Activated CD4-positive, CD25-positive, alpha-beta regulatory T cell (primary cell): ENCODE results near the gene GRB7.
"Not testable (repeated sequence)": the region's sequence is repeated elsewhere in the genome, so short reads cannot be mapped to it uniquely, and the experiment has no call there.

ENCODE experiments used
- DNase-seq, 4 experiments: peaks; one replicate each; lab custom pipeline; 2025; lab: John Stamatoyannopoulos, UW

GRB7 gene

DNA sequence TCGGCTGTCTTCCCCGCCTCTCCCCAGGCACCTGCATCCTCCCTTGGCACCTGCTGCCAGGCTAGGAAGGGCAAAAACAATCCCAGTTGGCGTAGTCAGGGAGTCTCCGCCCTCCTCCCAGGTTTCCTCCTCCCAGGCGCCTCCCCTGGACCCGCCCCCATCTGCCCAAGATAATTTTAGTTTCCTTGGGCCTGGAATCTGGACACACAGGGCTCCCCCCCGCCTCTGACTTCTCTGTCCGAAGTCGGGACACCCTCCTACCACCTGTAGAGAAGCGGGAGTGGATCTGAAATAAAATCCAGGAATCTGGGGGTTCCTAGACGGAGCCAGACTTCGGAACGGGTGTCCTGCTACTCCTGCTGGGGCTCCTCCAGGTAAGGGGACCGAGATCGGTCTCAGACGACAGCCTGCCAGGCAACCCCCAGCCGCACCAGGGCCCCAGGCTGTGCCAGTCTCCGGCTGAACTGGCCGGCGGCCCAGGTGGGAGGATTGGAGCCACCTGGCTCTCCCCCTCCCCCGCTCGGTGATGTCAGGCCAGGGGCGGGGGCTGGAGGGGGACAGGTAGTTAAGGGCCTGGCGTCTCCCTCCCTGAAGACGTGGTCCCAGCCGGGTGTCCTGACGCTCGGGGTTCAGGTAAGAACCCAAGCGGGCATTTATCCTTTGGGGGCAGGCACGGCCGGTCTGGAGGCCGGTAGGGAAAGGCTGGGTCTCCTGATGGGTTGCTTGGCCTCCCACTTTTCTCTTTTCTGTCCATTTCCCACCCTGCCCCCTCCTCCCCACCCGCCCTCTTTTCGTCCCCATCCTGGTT lies at the start of gene GRB7:
GRB7 (plus strand) TSS at position 179 of the 808 bp plus-strand sequence. CDS start 4,364 bp downstream, outside the sequence.
- DNase-seq: no peak

DNA sequence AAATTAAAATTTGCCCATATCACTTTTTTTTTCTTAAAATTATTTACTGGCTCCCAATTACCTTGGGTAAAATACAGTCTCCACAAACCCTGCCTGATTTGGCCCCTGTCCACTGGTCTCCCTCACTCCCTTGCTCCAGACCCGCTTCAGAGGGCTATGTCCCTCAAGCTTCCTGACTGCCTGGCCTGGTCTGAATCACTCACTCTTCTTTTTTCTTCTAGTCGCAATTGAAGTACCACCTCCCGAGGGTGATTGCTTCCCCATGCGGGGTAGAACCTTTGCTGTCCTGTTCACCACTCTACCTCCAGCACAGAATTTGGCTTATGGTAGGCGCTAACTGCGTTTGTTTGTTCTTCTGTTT lies 49.3 kb upstream of the GRB7 start:
- no peak for DNase-seq

DNA sequence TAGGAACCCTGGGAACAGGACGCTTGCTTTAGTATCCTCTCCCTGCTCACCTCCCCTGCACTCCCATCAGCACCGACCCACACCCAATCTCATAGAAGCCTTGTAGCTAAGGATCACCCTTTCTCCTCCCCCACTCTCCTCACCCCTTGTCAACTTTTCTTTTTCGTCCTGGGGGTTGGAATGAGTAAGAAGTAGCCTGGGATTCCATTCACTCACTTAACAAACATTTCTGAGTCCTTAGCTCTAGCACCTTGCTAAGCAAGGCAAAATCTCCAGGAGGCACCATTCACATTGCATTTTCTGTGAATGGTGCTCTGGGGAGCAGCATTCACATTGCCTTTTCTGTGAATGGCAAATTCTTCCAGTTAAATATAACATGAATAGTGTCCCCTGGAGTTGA lies 48.8 kb upstream of the GRB7 start:
- DNase-seq: no peak

DNA sequence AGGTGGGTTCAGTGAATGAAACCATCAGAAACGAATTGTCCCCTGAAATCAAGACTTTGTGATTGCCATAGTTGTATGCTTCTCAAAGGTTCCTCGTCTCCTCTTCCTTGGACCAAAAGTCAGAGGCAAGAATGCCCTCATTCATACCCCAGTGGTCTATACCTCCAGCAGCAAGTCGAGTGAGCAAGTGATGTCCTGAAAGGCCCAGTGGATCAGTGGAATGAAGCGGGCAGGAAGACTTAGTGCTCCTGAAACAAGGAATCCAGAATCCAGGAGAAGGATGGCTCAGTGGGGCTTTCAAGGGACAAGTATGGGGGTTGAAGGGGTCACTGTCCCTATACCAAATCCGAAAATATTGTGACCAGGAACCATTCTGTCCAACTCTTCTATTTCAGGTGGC lies 43.1 kb upstream of the GRB7 start:
- no peak for DNase-seq

DNA sequence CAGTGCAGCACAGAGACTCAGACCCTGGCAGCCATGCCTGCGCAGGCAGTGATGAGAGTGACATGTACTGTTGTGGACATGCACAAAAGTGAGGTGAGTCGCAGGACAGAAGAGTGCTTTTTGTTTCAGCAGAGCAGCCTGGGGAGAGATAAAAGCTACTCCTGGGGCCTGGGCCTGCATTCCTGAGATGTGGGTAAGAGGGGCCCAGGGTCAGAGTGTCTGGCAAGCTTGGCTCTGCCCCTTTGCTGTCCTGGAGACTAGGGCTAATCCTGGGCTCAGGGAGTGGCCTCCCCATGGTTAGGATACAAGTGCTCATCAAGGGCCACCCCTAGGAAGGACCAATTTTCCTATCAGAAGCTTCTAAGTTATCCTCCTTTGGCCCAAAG lies 42.7 kb upstream of the GRB7 start:
- no peak for DNase-seq

DNA sequence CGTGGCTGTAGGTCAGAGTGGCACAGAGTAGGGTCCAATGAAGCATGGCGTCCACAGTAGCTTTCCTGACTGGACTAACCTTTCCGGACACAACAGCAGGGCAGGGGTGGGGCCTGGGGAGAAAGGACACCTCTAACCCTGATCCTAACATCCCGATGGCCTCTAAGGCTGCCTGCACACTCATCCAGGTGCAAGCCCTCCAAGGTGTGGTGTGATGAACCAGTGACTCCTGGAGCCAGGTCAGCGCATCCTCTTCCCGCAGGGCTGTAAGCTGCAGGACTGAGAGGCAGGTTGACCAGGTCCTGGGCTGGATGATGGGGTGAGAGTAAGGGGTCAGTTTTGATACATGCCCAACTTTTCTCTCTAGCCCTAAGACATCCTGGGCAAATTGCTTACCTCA lies 41.0 kb upstream of the GRB7 start:
- DNase-seq: no peak

DNA sequence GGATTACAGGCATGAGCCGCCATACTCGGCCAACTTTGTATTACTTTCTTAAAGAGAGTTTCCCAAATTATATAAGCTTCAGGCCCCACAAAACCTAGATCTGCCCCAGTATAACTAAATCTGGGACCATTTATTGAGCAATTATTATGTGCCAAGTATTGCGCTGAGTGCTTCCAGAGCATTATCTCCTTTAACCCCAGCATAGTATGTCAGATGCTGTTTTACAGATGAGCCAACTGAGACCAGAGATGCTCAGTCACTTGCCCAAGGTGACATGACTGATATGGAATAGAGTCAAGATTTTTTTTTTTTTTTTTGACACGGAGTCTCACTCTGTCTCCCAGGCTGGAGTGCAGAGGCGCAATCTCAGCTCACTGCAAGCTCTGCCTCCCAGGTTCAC lies 39.8 kb upstream of the GRB7 start:
- no peak for DNase-seq

DNA sequence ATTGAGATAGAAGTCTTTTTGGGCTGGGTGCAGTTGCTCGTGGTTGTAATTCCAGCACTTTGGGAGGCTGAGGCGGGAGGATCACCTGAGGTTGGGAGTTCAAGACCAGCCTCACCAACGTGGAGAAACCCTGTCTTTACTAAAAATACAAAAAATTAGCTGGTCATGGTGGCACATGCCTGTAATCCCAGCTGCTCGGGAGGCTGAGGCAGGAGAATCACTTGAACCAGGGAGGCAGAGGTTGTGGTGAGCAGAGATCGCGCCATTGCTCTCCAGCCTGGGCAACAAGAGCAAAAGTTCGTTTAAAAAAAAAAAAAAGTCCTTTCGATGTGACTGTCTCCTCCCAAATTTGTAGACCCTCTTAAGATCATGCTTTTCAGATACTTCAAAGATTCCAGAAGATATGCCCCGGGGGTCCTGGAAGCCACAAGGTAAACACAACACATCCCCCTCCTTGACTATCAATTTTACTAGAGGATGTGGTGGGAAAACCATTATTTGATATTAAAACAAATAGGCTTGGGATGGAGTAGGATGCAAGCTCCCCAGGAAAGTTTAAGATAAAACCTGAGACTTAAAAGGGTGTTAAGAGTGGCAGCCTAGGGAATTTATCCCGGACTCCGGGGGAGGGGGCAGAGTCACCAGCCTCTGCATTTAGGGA lies 38.5 kb upstream of the GRB7 start:
- DNase-seq: not testable (repeated sequence)

DNA sequence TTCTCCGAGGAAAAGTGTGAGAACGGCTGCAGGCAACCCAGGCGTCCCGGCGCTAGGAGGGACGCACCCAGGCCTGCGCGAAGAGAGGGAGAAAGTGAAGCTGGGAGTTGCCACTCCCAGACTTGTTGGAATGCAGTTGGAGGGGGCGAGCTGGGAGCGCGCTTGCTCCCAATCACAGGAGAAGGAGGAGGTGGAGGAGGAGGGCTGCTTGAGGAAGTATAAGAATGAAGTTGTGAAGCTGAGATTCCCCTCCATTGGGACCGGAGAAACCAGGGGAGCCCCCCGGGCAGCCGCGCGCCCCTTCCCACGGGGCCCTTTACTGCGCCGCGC lies 38.0 kb upstream of the GRB7 start, which contains the start of gene ERBB2:
ERBB2 (plus strand) TSS at position 247 of the 330 bp plus-strand sequence. CDS start 175 bp downstream, outside the sequence.
- no peak for DNase-seq

DNA sequence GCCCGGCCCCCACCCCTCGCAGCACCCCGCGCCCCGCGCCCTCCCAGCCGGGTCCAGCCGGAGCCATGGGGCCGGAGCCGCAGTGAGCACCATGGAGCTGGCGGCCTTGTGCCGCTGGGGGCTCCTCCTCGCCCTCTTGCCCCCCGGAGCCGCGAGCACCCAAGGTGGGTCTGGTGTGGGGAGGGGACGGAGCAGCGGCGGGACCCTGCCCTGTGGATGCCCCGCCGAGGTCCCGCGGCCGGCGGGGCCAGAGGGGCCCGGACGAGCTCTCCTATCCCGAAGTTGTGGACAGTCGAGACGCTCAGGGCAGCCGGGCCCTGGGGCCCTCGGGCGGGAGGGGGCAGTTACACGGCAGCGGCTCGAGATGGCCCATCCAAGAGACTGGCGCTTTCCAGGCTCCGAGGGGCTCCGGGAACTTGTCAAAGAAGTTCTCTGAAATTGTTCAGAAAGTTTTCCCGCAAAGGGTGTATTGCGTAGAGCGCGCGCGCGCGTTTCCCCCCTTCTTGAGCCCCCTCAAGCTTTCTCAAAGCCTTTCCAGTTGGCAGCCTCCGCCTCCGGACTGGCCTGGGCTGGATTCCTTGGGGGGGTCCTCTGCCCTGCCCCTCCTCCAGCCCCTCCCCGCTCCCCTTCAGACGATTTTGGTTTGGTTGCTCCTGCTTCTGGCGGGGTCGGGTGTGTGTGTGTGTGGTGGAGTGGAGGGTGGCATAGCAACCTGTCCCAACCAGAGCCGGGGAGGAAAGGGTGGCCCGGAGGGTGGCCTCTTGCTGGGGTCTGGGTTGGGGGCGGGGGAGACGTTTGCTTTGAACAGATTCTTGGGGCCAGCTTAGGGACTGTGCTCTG lies 37.4 kb upstream of the GRB7 start:
- DNase-seq: no peak

DNA sequence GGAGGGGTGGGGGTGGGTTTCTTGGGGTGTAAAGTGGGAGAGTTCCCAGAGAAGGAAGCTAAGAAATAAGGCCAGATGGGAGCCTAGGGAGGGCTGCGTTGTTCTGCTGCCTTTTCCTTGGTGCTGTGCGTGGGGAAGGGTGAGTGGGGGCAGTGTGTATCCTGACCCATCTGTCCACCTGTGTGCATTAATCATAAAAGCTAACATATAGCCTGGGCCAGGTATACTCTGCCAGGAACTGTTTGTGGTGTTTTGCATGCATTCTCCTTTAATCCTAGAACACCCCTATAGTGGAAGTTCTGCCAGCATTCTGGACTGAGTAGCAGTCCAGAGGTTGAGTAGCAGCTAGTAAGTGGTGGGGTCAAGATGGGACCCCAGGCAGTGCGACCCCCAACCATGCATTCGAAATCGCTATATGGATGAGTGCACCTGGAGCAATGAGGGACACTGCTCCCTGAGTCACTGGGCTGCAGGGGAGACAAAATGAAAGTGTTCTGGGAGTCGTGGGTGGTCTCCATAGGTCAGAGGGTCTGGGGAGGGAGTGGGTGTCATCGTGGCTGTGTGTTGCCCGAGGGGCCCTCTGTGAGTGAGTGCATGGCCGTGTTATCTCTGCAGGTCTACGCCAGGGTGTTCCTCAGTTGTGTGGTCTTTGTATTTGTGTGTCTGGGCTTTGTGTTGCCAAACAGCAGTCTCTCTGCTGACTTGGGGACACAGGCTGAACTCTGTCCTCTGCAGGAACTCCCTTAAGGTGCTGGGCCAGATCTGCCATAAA lies 36.5 kb upstream of the GRB7 start:
- DNase-seq: no peak

DNA sequence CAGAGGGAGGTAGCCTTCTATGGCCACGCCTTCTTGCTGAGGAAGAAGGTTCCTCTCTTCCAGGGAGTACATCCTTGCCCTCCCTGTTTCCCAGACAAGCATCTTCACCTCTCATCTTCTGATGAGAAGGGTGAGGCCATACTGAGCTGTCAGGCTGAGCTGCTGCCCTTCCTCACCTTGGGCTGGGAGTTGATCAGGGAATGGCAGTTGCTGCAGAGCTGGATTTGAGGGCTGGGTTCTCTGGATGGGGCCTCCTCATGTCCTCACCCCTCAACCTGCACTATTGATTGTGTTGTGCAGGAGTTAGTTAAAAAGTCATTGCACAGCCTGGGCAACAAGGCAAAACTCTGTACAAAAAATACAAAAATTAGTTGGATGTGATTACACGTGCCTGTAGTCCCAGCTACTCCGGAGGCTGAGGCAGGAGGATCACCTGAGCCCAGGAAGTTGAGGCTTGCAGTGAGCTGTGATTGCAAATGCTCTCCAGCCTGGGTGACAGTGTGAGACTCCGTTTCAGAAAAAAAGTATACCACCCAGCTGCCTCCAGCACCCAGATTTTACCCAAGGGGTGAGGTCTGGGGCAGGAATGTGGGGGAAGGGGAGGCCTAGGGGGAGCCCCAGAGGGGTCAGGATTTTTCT lies 35.8 kb upstream of the GRB7 start:
- no peak for DNase-seq

DNA sequence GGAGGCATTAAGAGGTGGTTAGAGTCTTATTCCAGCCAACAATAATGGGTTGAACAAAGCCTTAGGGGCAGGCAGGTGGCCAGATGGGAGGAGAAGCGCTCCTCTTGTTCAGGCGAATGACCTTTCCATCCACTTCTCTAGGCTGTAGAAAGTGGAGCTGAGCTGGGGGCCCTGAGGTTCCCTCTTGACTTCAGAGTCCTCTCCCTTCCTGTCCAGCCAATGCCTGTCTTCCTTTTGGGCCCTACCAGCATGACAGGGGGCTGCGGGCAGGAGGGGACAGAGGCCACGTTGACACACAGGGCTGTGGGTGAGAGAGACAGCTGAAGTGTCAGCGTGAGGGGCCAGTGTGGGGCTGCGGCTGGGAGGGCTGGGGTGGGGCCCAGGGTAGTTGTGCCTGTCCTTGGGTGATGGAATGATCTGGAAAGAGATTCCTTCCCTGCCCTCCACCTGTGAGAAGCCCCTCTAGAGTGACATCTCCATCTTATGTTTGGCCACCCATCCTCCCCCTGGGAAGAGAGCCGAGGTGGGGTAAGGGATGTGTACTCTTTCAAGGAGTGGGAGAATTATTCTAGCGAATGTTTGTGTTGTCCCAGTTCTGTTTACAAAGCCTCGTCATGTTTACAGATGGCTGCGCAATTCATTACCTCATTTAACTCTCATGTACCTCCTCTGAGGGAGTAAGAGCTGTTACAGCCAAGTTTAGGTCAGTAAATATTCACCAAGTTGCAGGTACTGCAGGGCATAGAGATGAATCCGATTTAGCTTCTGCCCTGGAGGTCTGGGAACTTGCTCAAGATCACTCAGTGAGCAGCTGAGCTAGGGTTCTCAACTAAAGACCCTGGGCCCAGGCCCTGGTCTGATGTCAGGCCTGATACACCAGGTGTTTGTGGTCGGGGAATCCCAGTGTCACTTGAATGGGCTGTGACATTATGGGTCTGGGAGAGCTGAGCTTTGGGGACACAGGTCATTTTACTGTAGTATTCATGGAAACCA lies 34.5 kb upstream of the GRB7 start:
- no peak for DNase-seq

DNA sequence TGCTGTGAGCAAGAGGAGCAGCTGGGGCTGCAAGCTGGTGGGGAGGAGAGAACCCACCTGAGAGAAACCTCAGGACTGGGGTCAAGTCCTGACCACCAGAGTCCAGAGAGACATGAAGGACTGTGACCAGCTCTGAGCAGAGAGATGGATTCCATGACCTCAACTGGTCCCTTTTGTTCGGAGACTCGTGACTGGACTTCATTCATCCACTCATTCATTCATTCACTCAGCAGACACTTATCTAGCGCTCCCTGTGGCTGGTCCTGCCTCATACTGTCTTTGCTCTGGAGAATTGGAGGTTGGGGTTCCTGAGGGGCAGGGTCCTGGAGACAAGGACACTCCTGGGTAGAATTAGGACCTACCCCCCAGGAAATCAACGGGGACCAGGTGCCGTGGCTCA lies 33.8 kb upstream of the GRB7 start:
- no peak for DNase-seq

DNA sequence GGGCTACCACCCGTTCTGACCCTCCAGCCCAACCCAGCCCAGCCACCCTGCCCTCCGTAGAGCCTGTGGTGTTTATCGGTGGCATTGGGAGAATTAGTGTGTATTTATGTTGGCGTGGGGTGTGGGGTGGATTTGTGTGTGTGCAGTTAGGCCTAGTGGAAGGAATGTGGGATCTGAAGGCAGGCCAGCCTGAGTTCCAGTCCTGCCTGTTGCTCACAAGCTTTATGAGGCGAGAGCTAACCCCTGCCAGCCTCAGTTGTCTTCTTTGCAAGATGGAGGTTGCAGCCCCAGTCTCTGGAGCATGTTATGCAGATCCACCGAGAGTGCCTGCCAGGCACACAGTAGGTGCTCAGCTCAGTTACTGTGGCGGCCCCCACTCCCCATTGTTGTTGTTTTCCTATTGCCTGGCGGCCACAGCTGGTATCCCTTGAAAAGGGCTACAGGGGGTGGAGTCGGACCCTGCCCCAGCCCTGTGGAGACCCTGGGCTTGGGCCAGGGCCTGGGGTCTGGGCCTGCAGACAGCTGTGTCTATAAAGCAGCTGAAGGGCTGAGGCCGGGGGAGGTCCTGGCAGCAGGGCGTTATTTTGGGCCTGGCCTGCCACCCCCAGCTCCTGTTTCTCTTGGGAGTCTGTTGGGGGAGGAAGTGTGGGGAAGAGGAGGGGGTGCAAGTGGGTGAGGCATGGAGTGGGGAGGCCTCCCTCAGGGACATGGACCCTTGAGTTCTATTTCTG lies 32.8 kb upstream of the GRB7 start:
- DNase-seq: no peak

DNA sequence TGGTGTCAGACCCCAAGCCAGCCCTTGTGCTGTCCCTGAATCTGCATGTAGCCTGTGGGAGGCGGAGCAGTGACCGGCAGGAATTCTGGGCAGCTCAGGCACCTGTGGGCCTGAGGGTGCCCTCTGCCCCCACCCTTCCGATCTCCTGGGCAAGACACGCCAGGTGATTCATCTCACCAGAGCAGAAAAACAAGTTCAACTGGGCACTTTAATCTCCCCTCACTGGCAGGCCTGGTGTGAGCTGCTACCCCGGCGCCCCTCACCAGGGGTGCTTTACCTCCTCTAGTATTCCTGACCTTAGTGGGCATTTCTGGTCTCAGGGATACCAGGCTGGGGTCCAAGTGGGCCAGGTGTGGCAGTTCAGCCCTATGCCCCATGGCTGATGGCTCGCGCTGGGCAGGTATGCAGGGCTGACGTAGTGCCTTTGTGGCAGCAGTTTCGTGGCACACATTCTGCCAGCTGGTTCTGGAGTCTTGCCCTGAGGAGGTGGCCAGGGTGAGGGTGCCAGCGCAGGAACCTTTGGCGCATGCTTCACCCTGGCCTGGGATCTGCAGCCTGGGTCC lies 31.9 kb upstream of the GRB7 start:
- no peak for DNase-seq

DNA sequence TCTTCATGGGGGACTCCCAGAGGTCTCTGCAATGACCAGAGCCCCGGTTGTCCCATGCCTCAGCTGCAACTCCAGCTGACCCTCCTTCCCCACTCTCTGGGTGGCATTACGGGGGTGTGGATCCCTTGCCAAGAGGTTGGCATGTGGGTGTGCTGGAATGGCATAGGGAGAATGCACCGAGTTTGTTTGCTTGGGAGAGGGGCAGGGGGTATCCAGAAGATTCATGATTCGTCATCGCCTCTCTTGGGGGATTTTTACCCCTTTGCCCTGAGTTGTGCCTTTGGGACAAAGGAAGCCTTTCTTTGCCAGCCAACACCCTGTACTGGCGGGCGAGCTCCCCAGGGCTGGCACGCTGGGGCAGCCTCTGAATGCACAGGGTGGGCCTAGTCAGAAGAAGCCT lies 31.4 kb upstream of the GRB7 start:
- no peak for DNase-seq

DNA sequence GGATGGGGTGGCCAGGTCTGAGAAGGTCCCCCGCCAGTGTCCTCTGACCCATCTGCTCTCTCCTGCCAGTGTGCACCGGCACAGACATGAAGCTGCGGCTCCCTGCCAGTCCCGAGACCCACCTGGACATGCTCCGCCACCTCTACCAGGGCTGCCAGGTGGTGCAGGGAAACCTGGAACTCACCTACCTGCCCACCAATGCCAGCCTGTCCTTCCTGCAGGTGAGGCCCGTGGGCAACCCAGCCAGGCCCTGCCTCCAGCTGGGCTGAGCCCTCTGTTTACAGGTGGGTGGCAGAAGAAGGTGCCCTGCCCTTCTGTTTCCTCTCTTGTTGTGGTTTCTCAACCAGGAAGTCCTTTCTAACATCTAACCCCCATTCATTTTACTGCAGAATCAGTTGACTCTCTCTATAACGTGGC lies 30.8 kb upstream of the GRB7 start:
- DNase-seq: no peak

DNA sequence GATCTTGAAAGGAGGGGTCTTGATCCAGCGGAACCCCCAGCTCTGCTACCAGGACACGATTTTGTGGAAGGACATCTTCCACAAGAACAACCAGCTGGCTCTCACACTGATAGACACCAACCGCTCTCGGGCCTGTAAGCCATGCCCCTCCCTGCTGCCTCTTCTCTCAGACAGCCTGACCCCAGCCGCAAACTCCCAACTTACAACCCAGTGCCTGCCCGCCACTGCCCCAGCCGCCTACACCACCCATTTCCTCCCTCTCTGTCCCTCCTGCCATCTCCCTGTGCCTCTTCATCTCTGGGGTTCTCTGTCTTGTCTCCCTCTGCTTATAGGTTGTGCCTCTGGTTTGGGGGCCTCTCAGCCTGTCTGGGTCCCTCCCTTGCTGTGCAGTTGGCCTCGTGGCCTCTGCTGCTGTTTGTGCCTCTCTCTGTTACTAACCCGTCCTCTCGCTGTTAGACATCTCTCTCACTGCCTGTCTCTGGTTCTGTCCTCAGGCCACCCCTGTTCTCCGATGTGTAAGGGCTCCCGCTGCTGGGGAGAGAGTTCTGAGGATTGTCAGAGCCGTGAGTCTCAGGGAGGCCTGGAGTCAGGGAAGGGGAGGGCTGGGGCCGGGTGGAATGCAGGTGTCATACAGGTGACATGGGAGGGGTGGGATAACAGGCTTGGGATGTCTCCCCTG lies 28.3 kb upstream of the GRB7 start:
- DNase-seq: no peak
